GM19239 (cell line): ENCODE data around the gene TNFRSF14.
A peak's percentile ranks its signal among the peaks of the same experiment; 100 is the strongest.

ENCODE experiments used
- DNase-seq: peaks from one replicate; pipeline ENCODE4 v3.0.0; 2011; ENCODE audit warnings: low spot score; ENCODE audit not compliant: insufficient read length
- FAIRE-seq: peaks from 2 replicates; lab custom pipeline; 2011; peaks lifted over from hg19 to GRCh38; lab: Jason Lieb, UNC

Gene TNFRSF14

GRCh38 chr1:2556277-2556677, at the start of gene TNFRSF14:
Gene TNFRSF14 (plus strand): TSS chr1:2556371. CDS start chr1:2556665, 294 bp downstream.
- no peak for FAIRE-seq
- DNase-seq: peak; percentile 96

- no peak for FAIRE-seq
- DNase-seq: no peak
Measured at GRCh38 chr1:2506901-2507565, 49.1 kb upstream of the TNFRSF14 start.

- no peak for FAIRE-seq
- DNase-seq: no peak
Measured at GRCh38 chr1:2507744-2508155, 48.4 kb upstream of the TNFRSF14 start.

- DNase-seq: no peak
- no peak for FAIRE-seq
Measured at GRCh38 chr1:2508180-2508579, 48.0 kb upstream of the TNFRSF14 start.

- DNase-seq (no peak), FAIRE-seq (no peak)
Measured at GRCh38 chr1:2508751-2509150, 47.4 kb upstream of the TNFRSF14 start.

GRCh38 chr1:2509589-2509988, 46.6 kb upstream of the TNFRSF14 start:
- DNase-seq: no peak
- FAIRE-seq: no peak

GRCh38 chr1:2510366-2511155, 45.6 kb upstream of the TNFRSF14 start:
- DNase-seq (no peak), FAIRE-seq (no peak)

- DNase-seq (no peak), FAIRE-seq (no peak)
Measured at GRCh38 chr1:2512862-2513421, 43.2 kb upstream of the TNFRSF14 start.

GRCh38 chr1:2513939-2514652, 42.1 kb upstream of the TNFRSF14 start:
- FAIRE-seq: no peak
- no peak for DNase-seq

DNA sequence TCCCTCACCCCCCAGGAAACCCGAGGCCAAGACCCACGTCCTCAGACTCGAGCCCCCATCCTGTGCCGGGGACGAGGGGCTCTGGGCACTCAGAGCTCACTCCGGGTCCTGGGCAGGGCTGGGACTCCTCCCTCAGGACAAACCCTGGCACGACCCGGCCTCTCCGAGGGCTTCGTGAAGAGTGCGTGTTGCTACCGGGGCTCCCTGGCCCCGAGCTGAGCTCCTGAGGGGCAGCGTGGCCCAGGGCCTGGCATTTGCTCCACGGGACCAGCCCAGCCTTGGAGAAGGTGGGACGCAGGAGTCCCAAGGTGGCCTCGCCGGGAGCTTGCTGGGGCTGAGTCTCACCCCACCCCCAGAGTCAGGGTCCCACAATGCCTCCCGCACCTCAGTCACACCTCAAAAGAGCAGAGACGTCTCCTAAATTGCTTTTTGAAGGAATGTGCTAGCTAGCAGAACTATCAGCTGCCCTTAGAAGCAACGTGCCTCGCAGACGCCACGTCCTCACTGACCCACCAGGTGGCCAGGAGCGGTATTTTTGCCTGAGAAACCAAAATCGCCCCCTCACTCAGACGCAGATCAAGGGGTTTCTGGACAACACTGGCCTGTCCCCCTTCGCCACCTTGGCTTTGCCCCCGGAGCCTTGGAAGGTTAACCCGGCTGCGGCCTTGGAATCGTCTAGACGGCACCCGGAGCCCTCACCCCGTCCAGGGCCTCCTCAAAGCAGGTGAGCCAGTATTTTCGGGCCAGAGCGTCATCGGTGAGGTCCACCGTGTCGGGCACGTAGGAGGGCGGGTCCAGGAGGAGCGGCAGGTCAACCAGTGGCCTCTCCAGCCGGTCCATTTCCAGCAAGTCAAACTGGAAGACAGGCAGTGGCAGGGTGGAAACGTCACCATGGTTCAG, 41.1 kb upstream of the TNFRSF14 start:
- DNase-seq (no peak), FAIRE-seq (no peak)

GRCh38 chr1:2515763-2516080, 40.4 kb upstream of the TNFRSF14 start:
- FAIRE-seq (no peak), DNase-seq (no peak)

DNA sequence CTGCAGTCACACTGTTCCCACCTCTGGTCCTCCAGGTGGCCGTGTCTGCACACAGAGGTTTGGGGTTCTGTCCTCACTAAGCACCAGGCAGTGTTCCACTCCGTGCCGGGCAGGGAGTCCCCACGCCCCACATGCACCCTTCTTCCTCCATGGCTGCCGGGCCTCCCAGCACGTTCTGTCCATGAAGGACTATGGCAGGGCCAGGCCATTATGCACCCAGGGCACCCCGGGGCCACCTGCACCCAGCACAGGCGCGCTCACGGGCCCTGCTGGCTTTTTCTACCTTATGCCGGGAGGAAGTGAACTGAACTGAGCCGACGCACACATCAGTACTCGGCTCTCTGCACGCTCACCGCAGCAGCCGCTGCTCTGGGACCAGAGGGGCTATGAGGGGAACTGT, 40.0 kb upstream of the TNFRSF14 start:
- DNase-seq: no peak
- no peak for FAIRE-seq

DNA sequence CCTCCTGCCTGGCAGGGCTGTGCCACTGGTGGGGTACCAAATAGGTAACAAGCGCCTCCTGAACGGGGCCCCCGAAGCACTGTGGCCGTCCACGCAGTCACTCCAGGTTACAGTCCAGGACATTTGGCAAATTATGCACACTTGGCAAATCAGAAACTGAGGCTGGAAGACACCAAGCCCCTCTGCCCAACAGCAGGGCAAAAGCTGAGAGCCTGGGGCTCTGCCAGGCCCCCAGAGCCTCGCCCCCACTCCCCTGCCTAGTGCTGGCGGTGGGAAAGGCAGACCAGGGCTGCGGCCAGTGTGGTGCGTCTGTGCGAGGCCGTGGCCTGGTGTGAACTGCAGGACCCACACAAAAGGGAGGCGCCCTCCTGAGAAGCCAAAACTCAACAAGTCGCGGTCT, 39.2 kb upstream of the TNFRSF14 start:
- FAIRE-seq (no peak), DNase-seq (no peak)

DNA sequence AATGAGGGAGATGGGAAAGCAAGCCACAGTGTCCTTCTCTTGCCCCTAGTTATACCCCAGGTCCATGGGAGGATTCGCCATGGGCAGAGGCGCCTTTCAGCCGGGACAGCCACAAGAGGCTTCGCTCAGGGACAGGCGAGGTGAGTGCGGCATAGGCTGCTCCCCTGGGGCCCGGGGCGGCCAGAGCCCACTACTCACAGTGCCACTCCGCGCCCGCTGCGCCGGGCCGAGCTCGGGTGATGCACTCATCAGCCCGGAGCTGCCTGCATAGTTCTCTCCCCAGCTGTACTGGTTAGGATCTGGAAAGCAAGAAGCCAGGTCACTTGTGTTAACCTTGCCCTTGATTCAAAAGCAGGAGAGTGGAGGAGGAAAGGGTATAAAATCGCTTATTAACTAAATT, 38.2 kb upstream of the TNFRSF14 start:
- DNase-seq (no peak), FAIRE-seq (no peak)

DNA sequence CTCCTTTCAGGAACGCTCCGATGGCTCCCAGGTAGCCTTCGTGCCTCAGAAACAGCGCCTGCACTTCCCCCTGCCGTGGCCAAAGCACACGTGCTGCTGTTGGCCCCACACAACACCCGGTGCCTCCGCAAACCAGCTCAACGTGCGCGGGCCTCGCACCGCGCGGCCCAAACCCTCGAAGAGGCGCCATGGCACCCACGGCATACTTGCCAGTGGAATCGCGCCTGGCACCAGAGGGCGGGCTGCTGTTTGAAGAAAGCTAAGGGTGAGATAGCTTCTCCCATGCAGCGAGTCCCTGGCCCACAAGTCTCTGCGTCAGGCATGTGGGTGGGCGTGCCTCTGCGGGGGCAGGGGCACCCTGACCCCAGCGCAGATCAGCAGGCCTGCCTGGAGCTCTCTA, 37.6 kb upstream of the TNFRSF14 start:
- DNase-seq (no peak), FAIRE-seq (no peak)

DNA sequence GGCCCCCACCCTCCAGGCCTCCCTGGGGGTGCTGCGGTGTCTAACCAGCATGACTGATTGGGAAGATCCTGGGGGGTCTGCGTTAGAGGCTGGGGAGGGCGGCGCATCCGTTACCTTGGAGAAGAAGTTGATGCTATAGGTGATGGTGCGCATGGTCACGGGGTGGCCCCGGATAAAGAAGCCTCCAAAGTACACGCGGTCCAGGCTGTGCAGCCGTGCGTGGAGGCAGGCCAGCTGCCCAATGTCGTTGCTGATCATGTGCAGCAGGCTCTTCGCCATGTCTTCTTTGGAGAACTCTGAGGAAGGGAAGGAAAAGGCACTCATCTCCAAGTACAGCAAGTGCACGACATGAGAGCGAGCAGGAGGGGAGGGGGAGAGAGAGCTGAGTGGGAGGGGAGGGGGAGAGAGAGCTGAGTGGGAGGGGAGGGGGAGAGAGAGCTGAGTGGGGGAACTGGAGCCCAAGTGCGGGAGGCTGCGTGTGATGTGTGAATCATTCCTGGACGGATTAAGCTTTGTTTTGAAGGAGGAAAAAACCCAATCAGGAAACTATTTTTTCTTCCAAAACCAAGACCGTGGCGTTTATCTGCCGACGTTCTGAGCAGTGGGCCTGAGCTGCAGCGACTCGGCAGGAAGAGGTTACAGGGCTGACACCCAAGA, 37.0 kb upstream of the TNFRSF14 start:
- no peak for FAIRE-seq

GRCh38 chr1:2519729-2520128, 36.4 kb upstream of the TNFRSF14 start:
- no peak for DNase-seq
- FAIRE-seq: no peak

More for the DNA sequence above, 37.0 kb upstream of the TNFRSF14 start:
- no peak for DNase-seq

- no peak for FAIRE-seq
- no peak for DNase-seq
Measured at GRCh38 chr1:2520206-2520605, 36.0 kb upstream of the TNFRSF14 start.

- DNase-seq: no peak
- FAIRE-seq: no peak
Measured at GRCh38 chr1:2520806-2521205, 35.4 kb upstream of the TNFRSF14 start.
